SK-N-MC (cell line): ENCODE measurements around the gene AKT1S1.

Experiments
- EZH2 ChIP-seq: fragments of 200-600 bp; sonication (generic); IDR thresholded peaks from one replicate; pipeline ENCODE4 v1.6.1; 2017; ENCODE audit warnings: antibody characterized with exemption
- POLR2AphosphoS5 ChIP-seq: IDR thresholded peaks from 2 replicates; pipeline ENCODE4 v1.6.1; 2012; ENCODE audit warnings: mild to moderate bottlenecking, low read depth, low read length, borderline replicate concordance

GRCh38 chr19:49861541-49862378, 15.4 kb downstream of the AKT1S1 start:
- TF ChIP-seq EZH2 (no peak), POLR2AphosphoS5 (no peak)
